Caco-2 (cell line): ENCODE data around the gene DHX32. TPM values are rescaled to one million over a fixed set of nuclear protein-coding genes. Genes with fewer than 3 reads are reported as not detected.
"Not testable (repeated sequence)": the region's sequence is repeated elsewhere in the genome, so short reads cannot be mapped to it uniquely, and the experiment has no call there.

ENCODE experiments used
- BruUV-seq: library from RNA; stranded (reverse); fragments of 400-500 nt; replicated peaks from 2 replicates; lab custom pipeline; 2021; lab: Mats Ljungman, UMichigan
- CTCF ChIA-PET: fragments of 300-600 bp; sonication (Branson Sonifier 250); formaldehyde crosslinking; loops from one replicate; lab custom pipeline; 2022; ENCODE audit warnings: antibody characterized with exemption; lab: Charles Lee
- POLR2A ChIA-PET: fragments of 300-600 bp; sonication (Branson Sonifier 250); formaldehyde crosslinking; loops from one replicate; lab custom pipeline; 2022; ENCODE audit warnings: antibody characterized with exemption; lab: Charles Lee
- DNase-seq, 2 experiments: peaks; one replicate each; pipeline versions ENCODE4 v3.0.0 to v3.0.0-alpha.2; 2020 to 2022
- H3K27me3 ChIP-seq: replicated peaks from 2 replicates; pipeline ENCODE4 v1.6.0; 2011; ENCODE audit warnings: low read length; ENCODE audit not compliant: control insufficient read depth, insufficient read depth
- H3K36me3 ChIP-seq: 2 replicates; pipeline ENCODE4 v1.5.1; 2011; ENCODE audit warnings: low read length; ENCODE audit not compliant: control insufficient read depth, insufficient read depth
- H3K4me1 ChIP-seq: fragments of 250-450 bp; sonication (Bioruptor Pico); 2 replicates; pipeline ENCODE4 v1.5.1; 2020; ENCODE audit warnings: mild to moderate bottlenecking
- H3K4me3 ChIP-seq: 2 replicates; pipeline ENCODE4 v1.5.1; 2011; ENCODE audit warnings: low read depth, mild to moderate bottlenecking, control low read depth, low read length
- H3K9me3 ChIP-seq: fragments of 250-450 bp; sonication (Bioruptor Pico); 2 replicates; pipeline ENCODE4 v1.5.1; 2020; ENCODE audit warnings: mild to moderate bottlenecking, moderate library complexity
- H3K27ac Mint-ChIP-seq: one replicate; pipeline ENCODE4 v1.8.0; 2022; ENCODE audit warnings: mixed read lengths; ENCODE audit not compliant: unreplicated experiment
- H3K27me3 Mint-ChIP-seq: one replicate; pipeline ENCODE4 v1.8.0; 2022; ENCODE audit warnings: mixed read lengths; ENCODE audit not compliant: insufficient read depth, unreplicated experiment
- H3K36me3 Mint-ChIP-seq: one replicate; pipeline ENCODE4 v1.8.0; 2022; ENCODE audit warnings: mild to moderate bottlenecking, mixed read lengths; ENCODE audit not compliant: insufficient read depth, unreplicated experiment
- H3K4me1 Mint-ChIP-seq: one replicate; pipeline ENCODE4 v1.8.0; 2022; ENCODE audit warnings: low read depth, mixed read lengths; ENCODE audit not compliant: unreplicated experiment
- H3K4me3 Mint-ChIP-seq: one replicate; pipeline ENCODE4 v1.8.0; 2022; ENCODE audit warnings: mild to moderate bottlenecking, moderate library complexity, mixed read lengths; ENCODE audit not compliant: unreplicated experiment
- H3K9me3 Mint-ChIP-seq: one replicate; pipeline ENCODE4 v1.8.0; 2022; ENCODE audit warnings: mixed read lengths; ENCODE audit not compliant: unreplicated experiment
- CTCF ChIP-seq, 2 experiments: fragments of 200-600 bp in 1 of 2; IDR thresholded peaks; 1 replicate in 1 of 2; 2 replicates in 1 of 2; pipeline versions ENCODE4 v1.5.1 to v1.8.0; 2011 to 2022; ENCODE audit warnings: antibody characterized with exemption in 1 of 2, control low read depth in 1 of 2, inconsistent platforms in 1 of 2, low read depth in 1 of 2, low read length in 1 of 2, mild to moderate bottlenecking in 1 of 2, moderate library complexity in 1 of 2; ENCODE audit not compliant: insufficient read depth in 1 of 2, severe bottlenecking in 1 of 2, unreplicated experiment in 1 of 2
- intact Hi-C: fragments of 100-400 bp; cut with micrococcal nuclease; formaldehyde crosslinking; loops from one replicate; pipeline ENCODE4 v1.10.0; 2022; ENCODE audit not compliant: unreplicated experiment
- total RNA-seq: library from RNA; stranded (reverse); gene quantifications from 2 replicates; pipeline ENCODE4 v1.2.3, GENCODE V29; 2022

Gene DHX32
- total RNA-seq, 1 experiment from 2014 or later, result 25.0 TPM

DNA sequence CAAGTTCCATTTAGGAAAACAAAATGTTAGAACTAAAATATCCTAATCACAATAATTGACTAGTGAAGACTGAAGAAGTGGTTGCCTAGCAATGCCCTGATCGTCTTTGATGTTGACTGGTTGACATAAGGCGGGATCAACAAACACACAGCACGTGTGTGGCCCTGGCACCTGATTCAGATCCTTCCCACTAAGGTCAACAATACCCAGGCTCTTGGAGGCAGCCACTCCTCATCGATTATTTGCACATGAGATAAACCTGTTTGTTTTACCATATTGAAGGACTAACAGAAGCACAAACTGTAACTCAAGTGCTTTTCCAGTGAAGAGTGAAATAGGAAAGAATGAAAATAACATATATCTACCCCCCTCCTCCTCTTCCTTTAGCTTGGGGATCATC, 30.9 kb upstream of the DHX32 start:
- Mint-ChIP-seq H3K27ac (no peak overlapping the region), H3K9me3 (no peaks in the 10 kb centered on the region), H3K36me3 (no peaks in the 10 kb centered on the region), H3K27me3 (no peaks in the 10 kb centered on the region), H3K4me1 (peaks cover 19% of the 10 kb centered on the region), H3K4me3 (peak overlapping the region; percentile 50)
- POLR2A ChIA-PET, result no interaction called here
- no peaks in the 10 kb centered on the region for H3K27me3 ChIP-seq
- no peak overlapping the region for H3K4me3 ChIP-seq
- H3K36me3 ChIP-seq, result no peaks in the 10 kb centered on the region
- no peak for TF ChIP-seq CTCF (IDR thresholded peaks at IDR 0.05; ENCODE audit: insufficient read depth in 1 of 2, low read depth in 1 of 2, low read length in 1 of 2, severe bottlenecking in 1 of 2, unreplicated experiment in 1 of 2)
- BruUV-seq, result no TSS peak
- DNase-seq, result peak; percentile 63 to 75
- H3K9me3 ChIP-seq, result no peaks in the 10 kb centered on the region
- peaks cover 5% of the 10 kb centered on the region for H3K4me1 ChIP-seq
- intact Hi-C loops, result no loop called here
- CTCF ChIA-PET, result no interaction called here

- H3K4me1 ChIP-seq, result peaks cover 5% of the 10 kb centered on the region
- Mint-ChIP-seq H3K27me3 (no peaks in the 10 kb centered on the region), H3K27ac (no peak overlapping the region), H3K36me3 (no peaks in the 10 kb centered on the region), H3K9me3 (no peaks in the 10 kb centered on the region), H3K4me1 (peaks cover 19% of the 10 kb centered on the region), H3K4me3 (peak overlapping the region; percentile 50)
- no peak for DNase-seq
- H3K4me3 ChIP-seq, result no peak overlapping the region
- ChIA-PET POLR2A (no interaction called here), CTCF (no interaction called here)
- no peaks in the 10 kb centered on the region for H3K36me3 ChIP-seq
- no peak for TF ChIP-seq CTCF (IDR thresholded peaks at IDR 0.05; ENCODE audit: insufficient read depth in 1 of 2, low read depth in 1 of 2, low read length in 1 of 2, severe bottlenecking in 1 of 2, unreplicated experiment in 1 of 2)
- intact Hi-C loops, result no loop called here
- no peaks in the 10 kb centered on the region for H3K9me3 ChIP-seq
- BruUV-seq, result no TSS peak
- H3K27me3 ChIP-seq, result no peaks in the 10 kb centered on the region
Measured at GRCh38 chr10:125911145-125911544, 30.1 kb upstream of the DHX32 start.

DNA sequence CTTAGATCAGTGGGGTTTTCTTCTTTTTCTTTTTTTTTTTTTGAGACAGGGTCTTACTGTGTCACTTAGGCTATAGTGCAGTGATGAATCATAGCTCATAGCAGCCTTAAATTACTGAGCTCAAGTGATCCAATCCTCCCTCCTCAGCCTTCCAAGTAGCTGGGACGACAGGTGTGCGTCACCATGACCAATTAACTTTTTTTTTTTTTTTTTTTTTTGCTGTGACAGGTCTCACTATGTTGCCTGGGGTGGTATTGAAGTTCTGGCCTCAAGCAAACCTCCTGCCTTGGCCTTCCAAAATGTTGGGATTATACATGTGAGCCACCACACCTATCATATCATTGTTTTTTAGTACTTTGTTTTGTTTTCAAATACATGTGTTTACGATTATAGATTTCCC, 28.4 kb upstream of the DHX32 start:
- H3K4me1 Mint-ChIP-seq, result peaks cover 19% of the 10 kb centered on the region
- H3K27ac Mint-ChIP-seq, BruUV-seq, H3K36me3 Mint-ChIP-seq, H3K4me3 ChIP-seq, H3K9me3 Mint-ChIP-seq, DNase-seq, intact Hi-C loops, H3K27me3 Mint-ChIP-seq, H3K4me3 Mint-ChIP-seq, H3K27me3 ChIP-seq, H3K36me3 ChIP-seq, H3K9me3 ChIP-seq, H3K4me1 ChIP-seq, CTCF ChIA-PET: not testable (repeated sequence)
- POLR2A ChIA-PET, result interaction anchor here (0.6 kb wide), 1 partner anchor 190 kb away, joined by 4 read pairs; no protein-coding TSS in a partner anchor

GRCh38 chr10:125908813-125909212, 27.7 kb upstream of the DHX32 start:
- H3K9me3 ChIP-seq, H3K27ac Mint-ChIP-seq, DNase-seq, BruUV-seq, H3K27me3 ChIP-seq, H3K9me3 Mint-ChIP-seq, H3K4me3 ChIP-seq, H3K36me3 ChIP-seq, H3K4me1 ChIP-seq, intact Hi-C loops, H3K27me3 Mint-ChIP-seq, H3K4me3 Mint-ChIP-seq, POLR2A ChIA-PET, CTCF ChIA-PET, H3K36me3 Mint-ChIP-seq: not testable (repeated sequence)
- H3K4me1 Mint-ChIP-seq, result peaks cover 19% of the 10 kb centered on the region

DNA sequence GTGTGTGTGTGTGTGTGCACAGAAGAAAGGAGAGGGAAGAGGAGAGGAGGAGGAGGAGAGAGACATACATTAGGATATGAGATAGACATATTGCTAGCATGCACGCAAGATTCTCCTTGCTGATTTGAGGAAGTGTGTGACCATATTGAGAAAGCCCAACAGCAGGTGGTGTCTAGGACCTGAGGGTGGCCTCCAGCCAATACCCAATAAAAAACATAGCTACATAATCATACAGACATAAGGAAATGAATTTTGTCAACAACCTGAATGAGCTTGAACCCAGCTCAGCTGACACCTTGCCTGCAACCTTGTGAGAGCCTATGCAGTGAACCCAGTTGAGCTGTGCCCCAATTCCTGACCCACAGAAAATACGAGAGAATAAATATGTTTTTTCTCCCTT, 26.5 kb upstream of the DHX32 start:
- H3K27me3 ChIP-seq, intact Hi-C loops, H3K9me3 ChIP-seq, H3K4me1 ChIP-seq, H3K9me3 Mint-ChIP-seq, H3K4me3 ChIP-seq, H3K36me3 Mint-ChIP-seq, POLR2A ChIA-PET, H3K27me3 Mint-ChIP-seq, H3K27ac Mint-ChIP-seq, CTCF ChIA-PET, DNase-seq, BruUV-seq, H3K4me3 Mint-ChIP-seq, H3K36me3 ChIP-seq: not testable (repeated sequence)
- H3K4me1 Mint-ChIP-seq, result peaks cover 19% of the 10 kb centered on the region
